ENCODE measurements around the gene FOXC2. TPM values are rescaled to one million over a fixed set of nuclear protein-coding genes. Genes with fewer than 3 reads are reported as not detected.

The FOXC2 gene
- total RNA-seq, 1 donor from 2014 or later: 7.3 TPM

DNA sequence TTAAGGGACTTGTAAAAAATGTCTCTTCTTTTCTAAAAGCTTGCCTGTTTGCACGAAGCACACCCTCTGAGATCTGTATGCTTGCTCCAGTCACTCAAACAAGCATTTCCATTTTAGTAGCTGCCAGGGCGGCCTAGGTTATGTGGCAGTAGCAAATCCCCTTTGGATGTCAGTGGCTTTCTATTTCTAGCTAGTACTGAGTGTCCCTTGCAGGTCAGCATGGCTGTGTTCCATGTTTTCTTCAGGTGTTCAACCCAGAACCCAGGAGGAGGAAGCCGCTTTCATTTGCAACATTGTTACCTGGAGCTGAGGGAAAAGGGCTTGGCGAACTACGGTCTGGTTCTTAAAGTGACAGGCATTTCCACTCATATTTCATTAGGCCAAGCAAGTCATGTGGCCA is 48.1 kb downstream of the FOXC2 start:
- no peak for DNase-seq (ENCODE audit: low spot score)

DNA sequence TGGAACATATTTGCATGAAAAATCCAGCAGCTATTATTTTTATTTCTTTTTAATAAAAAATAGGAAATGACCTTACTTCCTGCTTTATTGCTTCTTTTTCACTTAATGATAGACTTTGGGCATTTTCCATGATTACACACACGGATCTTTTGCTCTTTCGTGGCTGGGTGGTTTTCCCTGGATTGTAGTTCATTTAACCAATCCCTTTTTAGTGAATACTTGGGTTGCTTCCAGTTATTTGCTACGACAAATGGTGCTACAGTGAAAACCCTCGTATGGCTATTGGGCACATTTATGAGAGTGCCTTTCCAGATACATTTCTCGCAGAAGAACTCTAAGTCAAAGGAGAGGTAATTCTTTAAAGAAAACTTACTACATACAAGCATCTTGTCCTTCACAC is 50.3 kb downstream of the FOXC2 start:
- DNase-seq (ENCODE audit: low spot score): no peak

DNA sequence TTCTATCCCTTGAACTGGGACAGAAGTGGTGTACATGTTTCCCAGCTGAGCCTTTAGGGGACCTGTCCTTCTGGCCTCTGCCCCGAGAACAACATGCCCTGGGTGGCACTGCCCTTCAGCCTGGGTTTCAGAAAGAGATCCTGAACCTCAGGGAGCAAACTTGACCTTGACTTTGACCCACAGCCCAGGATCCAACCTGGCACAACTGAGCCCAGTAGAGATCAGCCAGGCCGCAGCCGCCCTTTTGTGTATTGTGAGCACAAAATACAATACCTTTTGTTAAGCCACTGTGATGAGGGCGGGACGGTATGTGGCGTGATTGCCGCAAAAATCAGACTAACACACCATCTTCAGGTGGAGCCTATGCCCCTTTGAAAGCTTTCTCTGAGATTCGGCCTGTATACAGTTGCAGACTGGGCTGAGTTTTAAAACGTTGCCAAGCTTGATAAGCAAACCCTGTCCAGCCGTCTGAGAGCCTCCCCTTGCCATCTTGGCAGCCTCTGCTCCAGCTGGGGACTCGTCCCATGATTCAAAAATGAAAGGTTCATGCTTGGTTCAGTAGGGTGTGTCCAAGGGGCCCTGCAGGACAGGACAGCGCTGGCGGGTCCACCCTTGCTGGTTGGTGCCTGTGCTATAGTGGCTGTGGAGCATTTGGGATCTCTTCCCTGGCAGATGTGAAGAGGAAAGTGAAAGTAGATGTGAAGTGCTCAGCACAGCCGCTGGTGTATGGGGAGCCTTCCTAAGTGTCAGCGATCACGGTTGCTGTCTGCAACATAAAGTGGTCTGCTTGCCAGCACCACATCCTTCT is 52.0 kb downstream of the FOXC2 start:
- DNase-seq (ENCODE audit: low spot score): no peak

Other genes with a start within 250 kb of the FOXC2 start
- gene FOXF1, start 56.3 kb upstream of the FOXC2 start, total RNA-seq: 31.7 TPM
- gene MTHFSD, start 11.6 kb upstream of the FOXC2 start, total RNA-seq: 28.7 TPM
- gene FOXL1, start 11.7 kb downstream of the FOXC2 start, total RNA-seq: 10.9 TPM